Upper lobe of left lung (tissue), 4 donors: ENCODE results near the gene DPYD.

Experiments used
- CTCF ChIP-seq, 6 experiments: fragments of 450-650 bp in 4 of 6; fragments of 200-600 bp in 2 of 6; sonication (generic) in 2 of 6; IDR thresholded peaks; one replicate each; pipeline ENCODE4 v1.5.1; 2016 to 2019; ENCODE audit warnings: antibody characterized with exemption in 6 of 6
- POLR2A ChIP-seq, 4 donors: fragments of 450-650 bp; IDR thresholded peaks; one replicate each; pipeline ENCODE4 v1.5.1; 2016 to 2017; ENCODE audit warnings: antibody characterized with exemption in 4 of 4, mild to moderate bottlenecking in 2 of 4

GRCh38 chr1:97608272-97608671 lies 312.6 kb downstream of the DPYD start:
- TF ChIP-seq CTCF (IDR thresholded peaks at IDR 0.05) (no peak), POLR2A (IDR thresholded peaks at IDR 0.05) (no peak)
